ENCODE data around the gene DMRTA1.

- TF ChIP-seq GATA3 (IDR thresholded peaks at IDR 0.05; ENCODE audit: borderline replicate concordance) (no peak), POLR2A (IDR thresholded peaks at IDR 0.05; ENCODE audit: low read length) (no peak), CTCF (IDR thresholded peaks at IDR 0.05) (no peak), RNF2 (IDR thresholded peaks at IDR 0.05; ENCODE audit: borderline replicate concordance, low read depth) (no peak)
Measured at GRCh38 chr9:22423566-22423965, 23.1 kb upstream of the DMRTA1 start.

All from A549 (cell line).